Skeletal muscle tissue (tissue), 4 donors: Measurements from ENCODE around the gene RASSF7. TPM values are rescaled to one million over a fixed set of nuclear protein-coding genes. Genes with fewer than 3 reads are reported as not detected.
A peak's percentile ranks its signal among the peaks of the same experiment; 100 is the strongest.
"Not testable (repeated sequence)": the region's sequence is repeated elsewhere in the genome, so short reads cannot be mapped to it uniquely, and the experiment has no call there.

Experiments
- H3K27ac ChIP-seq: one replicate; pipeline ENCODE4 v1.7.0; 2013; ENCODE audit warnings: mild to moderate bottlenecking, low read depth, low read length, inconsistent platforms
- H3K27me3 ChIP-seq, 3 donors: one replicate each; pipeline ENCODE4 v1.7.0; 2013; ENCODE audit warnings: low read length in 3 of 3; ENCODE audit not compliant: control insufficient read depth in 3 of 3, insufficient read depth in 3 of 3
- H3K36me3 ChIP-seq, 3 donors: one replicate each; pipeline ENCODE4 v1.7.0; 2013; ENCODE audit warnings: low read length in 3 of 3; ENCODE audit not compliant: control insufficient read depth in 3 of 3, insufficient read depth in 3 of 3
- H3K4me1 ChIP-seq, 3 donors: one replicate each; pipeline ENCODE4 v1.7.0; 2013; ENCODE audit warnings: low read length in 3 of 3, mild to moderate bottlenecking in 3 of 3; ENCODE audit not compliant: control insufficient read depth in 3 of 3, insufficient read depth in 3 of 3
- H3K4me3 ChIP-seq, 3 donors: one replicate each; pipeline ENCODE4 v1.7.0; 2013; ENCODE audit warnings: low read length in 3 of 3
- H3K9ac ChIP-seq, 3 donors: one replicate each; pipeline ENCODE4 v1.7.0; 2013; ENCODE audit warnings: low read length in 3 of 3, mild to moderate bottlenecking in 3 of 3, moderate library complexity in 2 of 3, low read depth in 1 of 3
- H3K9me3 ChIP-seq, 3 donors: one replicate each; pipeline ENCODE4 v1.7.0; 2013; ENCODE audit warnings: low read length in 3 of 3; ENCODE audit not compliant: control insufficient read depth in 3 of 3
- total RNA-seq: library from RNA; depleted of rRNA; stranded (reverse); fragments of >200 nt; gene quantifications from one replicate; pipeline ENCODE4 v1.2.3, GENCODE V29; 2014
- donor health status: Osteomylitis.

The RASSF7 gene
- total RNA-seq, 1 donor from 2014 or later: 0.52 TPM

- Histone ChIP-seq H3K27ac (no peak overlapping the region), H3K9ac (peak overlapping the region in 1 of 3 donors; percentile 33), H3K9me3 (no peaks in the 10 kb centered on the region), H3K4me1 (peaks cover 14 to 26% (median 20%) of the 10 kb centered on the region in 3 donors), H3K27me3 (no peaks in the 10 kb centered on the region), H3K4me3 (no peak overlapping the region), H3K36me3 (no peaks in the 10 kb centered on the region)
These were observed 5.2 kb downstream of the RASSF7 start for GRCh38 chr11:565921-566509.

GRCh38 chr11:567011-567628 lies 6.3 kb downstream of the RASSF7 start:
- Histone ChIP-seq H3K4me1 (peaks cover 7 to 16% (median 14%) of the 10 kb centered on the region in 3 donors), H3K27me3 (no peaks in the 10 kb centered on the region), H3K27ac (peak overlapping the region; percentile 82), H3K4me3 (peak overlapping the region in 2 of 3 donors; percentile 72 to 80), H3K36me3 (no peaks in the 10 kb centered on the region), H3K9me3 (no peaks in the 10 kb centered on the region), H3K9ac (peak overlapping the region in 2 of 3 donors; percentile 65 to 83)

GRCh38 chr11:567629-568292 lies 7.0 kb downstream of the RASSF7 start:
- Histone ChIP-seq H3K9ac (peak overlapping the region in 2 of 3 donors; percentile 65 to 83), H3K36me3 (no peaks in the 10 kb centered on the region)

GRCh38 chr11:568306-569157 lies 7.8 kb downstream of the RASSF7 start:
- no peaks in the 10 kb centered on the region for H3K36me3 ChIP-seq
- H3K4me1 ChIP-seq: peaks cover 11 to 24% (median 19%) of the 10 kb centered on the region in 3 donors
- peak overlapping the region; percentile 56 to 80 (median 78) for H3K4me3 ChIP-seq
- no peaks in the 10 kb centered on the region for H3K9me3 ChIP-seq
- peak overlapping the region; percentile 76 to 93 (median 88) for H3K9ac ChIP-seq
- H3K27me3 ChIP-seq: no peaks in the 10 kb centered on the region
- peak overlapping the region; percentile 83 for H3K27ac ChIP-seq

More at GRCh38 chr11:567629-568292, 7.0 kb downstream of the RASSF7 start:
- Histone ChIP-seq H3K4me1 (peaks cover 7 to 16% (median 14%) of the 10 kb centered on the region in 3 donors), H3K27me3 (no peaks in the 10 kb centered on the region), H3K27ac (peak overlapping the region; percentile 82), H3K9me3 (no peaks in the 10 kb centered on the region), H3K4me3 (peak overlapping the region in 2 of 3 donors; percentile 72 to 80)

GRCh38 chr11:569158-569885 lies 8.6 kb downstream of the RASSF7 start:
- peak overlapping the region; percentile 83 for H3K27ac ChIP-seq
- no peaks in the 10 kb centered on the region for H3K27me3 ChIP-seq
- no peaks in the 10 kb centered on the region for H3K9me3 ChIP-seq
- H3K4me1 ChIP-seq: peaks cover 13 to 25% (median 19%) of the 10 kb centered on the region in 3 donors
- peak overlapping the region; percentile 56 to 78 (median 74) for H3K4me3 ChIP-seq
- H3K9ac ChIP-seq: peak overlapping the region; percentile 76 to 93 (median 88)
- H3K36me3 ChIP-seq: no peaks in the 10 kb centered on the region

GRCh38 chr11:571802-572185 lies 11.0 kb downstream of the RASSF7 start:
- H3K27me3 ChIP-seq: no peaks in the 10 kb centered on the region

GRCh38 chr11:573146-573759 lies 12.5 kb downstream of the RASSF7 start:
- Histone ChIP-seq H3K4me3 (no peak overlapping the region), H3K9ac (no peak overlapping the region), H3K4me1 (peaks cover 34 to 42% (median 37%) of the 10 kb centered on the region in 3 donors), H3K36me3 (peaks cover 0 to 2% (median 0%) of the 10 kb centered on the region in 3 donors), H3K9me3 (no peaks in the 10 kb centered on the region), H3K27me3 (no peaks in the 10 kb centered on the region), H3K27ac (no peak overlapping the region)

More at GRCh38 chr11:571802-572185, 11.0 kb downstream of the RASSF7 start:
- H3K4me1 ChIP-seq: peaks cover 22 to 38% (median 27%) of the 10 kb centered on the region in 3 donors
- H3K9me3 ChIP-seq: no peaks in the 10 kb centered on the region
- no peaks in the 10 kb centered on the region for H3K36me3 ChIP-seq
- no peak overlapping the region for H3K4me3 ChIP-seq
- no peak overlapping the region for H3K9ac ChIP-seq
- no peak overlapping the region for H3K27ac ChIP-seq

GRCh38 chr11:574031-574570 lies 13.3 kb downstream of the RASSF7 start:
- H3K4me3 ChIP-seq, H3K9me3 ChIP-seq, H3K27me3 ChIP-seq, H3K36me3 ChIP-seq, H3K27ac ChIP-seq, H3K9ac ChIP-seq: not testable (repeated sequence)
- peaks cover 40 to 48% (median 43%) of the 10 kb centered on the region in 3 donors for H3K4me1 ChIP-seq
